KOPT-K1 (cell line): ENCODE results near the gene DPP8.

ENCODE experiments used
- H3K27ac ChIP-seq: fragments of 200-600 bp; sonication (generic); 2 replicates; pipeline ENCODE4 v1.5.1; 2016; ENCODE audit warnings: antibody characterized with exemption, mild to moderate bottlenecking, low read depth, low read length; ENCODE audit not compliant: poor library complexity, severe bottlenecking
- H3K36me3 ChIP-seq: fragments of 200-600 bp; sonication (generic); 2 replicates; pipeline ENCODE4 v1.5.1; 2017; ENCODE audit warnings: antibody characterized with exemption, mild to moderate bottlenecking, low read length, moderate library complexity; ENCODE audit not compliant: insufficient read depth
- H3K9me3 ChIP-seq: fragments of 200-600 bp; sonication (generic); 2 replicates; pipeline ENCODE4 v1.5.1; 2017; ENCODE audit warnings: antibody characterized with exemption, low read length, mild to moderate bottlenecking; ENCODE audit not compliant: insufficient read depth, poor library complexity, severe bottlenecking

Gene DPP8

GRCh38 chr15:65394936-65395335 lies 122.6 kb downstream of the DPP8 start:
- Histone ChIP-seq H3K36me3 (no peaks in the 10 kb centered on the region), H3K9me3 (no peaks in the 10 kb centered on the region), H3K27ac (no peak overlapping the region)

- H3K9me3 ChIP-seq: no peaks in the 10 kb centered on the region
- H3K27ac ChIP-seq: no peak overlapping the region
- no peaks in the 10 kb centered on the region for H3K36me3 ChIP-seq
These were observed 123.2 kb downstream of the DPP8 start for GRCh38 chr15:65394280-65394789.

GRCh38 chr15:65393557-65393956 lies 123.9 kb downstream of the DPP8 start:
- Histone ChIP-seq H3K27ac (no peak overlapping the region), H3K9me3 (no peaks in the 10 kb centered on the region), H3K36me3 (no peaks in the 10 kb centered on the region)

GRCh38 chr15:65393091-65393490 lies 124.4 kb downstream of the DPP8 start:
- H3K36me3 ChIP-seq: no peaks in the 10 kb centered on the region
- no peaks in the 10 kb centered on the region for H3K9me3 ChIP-seq
- no peak overlapping the region for H3K27ac ChIP-seq
